Upper lobe of right lung (tissue), 1 donor: ENCODE data around the gene ANKRD12. TPM values are rescaled to one million over a fixed set of nuclear protein-coding genes. Genes with fewer than 3 reads are reported as not detected.

Source experiments
- ATAC-seq: fragments of 200-7000 bp; cut with Tn5 transposase; one replicate; pipeline ENCODE4 v1.9.1; 2020; ENCODE audit warnings: mild to moderate bottlenecking, moderate library complexity
- DNase-seq: peaks from one replicate; pipeline ENCODE4 v3.0.0-alpha.2; 2020
- H3K27ac ChIP-seq: fragments of 200-600 bp; one replicate; pipeline ENCODE4 v1.8.0; 2022
- H3K27me3 ChIP-seq: fragments of 200-600 bp; one replicate; pipeline ENCODE4 v1.8.0; 2022; ENCODE audit warnings: mild to moderate bottlenecking
- H3K36me3 ChIP-seq: fragments of 200-600 bp; one replicate; pipeline ENCODE4 v1.8.0; 2022
- H3K4me1 ChIP-seq: fragments of 200-600 bp; one replicate; pipeline ENCODE4 v1.8.0; 2022
- H3K4me3 ChIP-seq: fragments of 200-600 bp; one replicate; pipeline ENCODE4 v1.8.0; 2022; ENCODE audit warnings: mild to moderate bottlenecking
- H3K9me3 ChIP-seq: fragments of 200-600 bp; one replicate; pipeline ENCODE4 v1.8.0; 2022
- intact Hi-C: fragments of 100-400 bp; cut with DNase I; formaldehyde crosslinking; loops from one replicate; pipeline ENCODE4 v1.11.0; 2022
- total RNA-seq: library from RNA; stranded (reverse); fragmentation: NEBNext Ultra II Directional; extraction: Animal tissue kit (Norgen Biotek cat#: 25700); gene quantifications from one replicate; pipeline ENCODE4 v1.2.1, GENCODE V29; 2021
- TF ChIP-seq, protein P1 (sequence below): fragments of 200-600 bp; IDR thresholded peaks from one replicate; pipeline ENCODE4 v1.8.0; 2022; ENCODE audit warnings: antibody characterized with exemption
- donor health status: DM: no; HTN: yes; CAD: no; lungs with severe emphysema.

ANKRD12 gene
- total RNA-seq, 1 donor from 2014 or later, result 74.2 TPM

DNA sequence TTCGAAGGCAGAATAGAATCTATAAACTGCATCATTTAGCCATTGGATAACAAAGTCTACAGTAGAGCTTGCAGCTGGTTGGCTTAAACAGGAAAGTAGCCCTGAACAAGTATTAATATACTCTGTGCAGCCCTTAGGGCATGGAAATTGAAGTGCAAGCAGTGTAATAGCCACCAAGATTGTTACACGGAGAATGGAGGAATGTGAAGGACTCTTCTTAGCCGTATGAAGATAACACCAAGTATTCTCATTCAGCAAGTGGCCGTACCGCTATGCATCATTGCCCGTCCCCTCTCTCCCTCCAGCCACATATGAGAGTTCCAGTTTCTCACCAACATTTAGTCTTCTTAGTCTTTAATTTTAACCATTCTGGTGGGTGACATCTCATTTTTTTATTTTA, 40.5 kb downstream of the ANKRD12 start:
- TF ChIP-seq, protein P1, sequence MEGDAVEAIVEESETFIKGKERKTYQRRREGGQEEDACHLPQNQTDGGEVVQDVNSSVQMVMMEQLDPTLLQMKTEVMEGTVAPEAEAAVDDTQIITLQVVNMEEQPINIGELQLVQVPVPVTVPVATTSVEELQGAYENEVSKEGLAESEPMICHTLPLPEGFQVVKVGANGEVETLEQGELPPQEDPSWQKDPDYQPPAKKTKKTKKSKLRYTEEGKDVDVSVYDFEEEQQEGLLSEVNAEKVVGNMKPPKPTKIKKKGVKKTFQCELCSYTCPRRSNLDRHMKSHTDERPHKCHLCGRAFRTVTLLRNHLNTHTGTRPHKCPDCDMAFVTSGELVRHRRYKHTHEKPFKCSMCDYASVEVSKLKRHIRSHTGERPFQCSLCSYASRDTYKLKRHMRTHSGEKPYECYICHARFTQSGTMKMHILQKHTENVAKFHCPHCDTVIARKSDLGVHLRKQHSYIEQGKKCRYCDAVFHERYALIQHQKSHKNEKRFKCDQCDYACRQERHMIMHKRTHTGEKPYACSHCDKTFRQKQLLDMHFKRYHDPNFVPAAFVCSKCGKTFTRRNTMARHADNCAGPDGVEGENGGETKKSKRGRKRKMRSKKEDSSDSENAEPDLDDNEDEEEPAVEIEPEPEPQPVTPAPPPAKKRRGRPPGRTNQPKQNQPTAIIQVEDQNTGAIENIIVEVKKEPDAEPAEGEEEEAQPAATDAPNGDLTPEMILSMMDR, result no peak
- ATAC-seq (peak; percentile 89), DNase-seq (no peak)
- H3K4me3 ChIP-seq, result no peak overlapping the region
- peaks cover 42% of the 10 kb centered on the region for H3K4me1 ChIP-seq
- H3K9me3 ChIP-seq, result no peaks in the 10 kb centered on the region
- no peaks in the 10 kb centered on the region for H3K36me3 ChIP-seq
- no peak overlapping the region for H3K27ac ChIP-seq
- no peaks in the 10 kb centered on the region for H3K27me3 ChIP-seq
- intact Hi-C loops, result no loop called here

DNA sequence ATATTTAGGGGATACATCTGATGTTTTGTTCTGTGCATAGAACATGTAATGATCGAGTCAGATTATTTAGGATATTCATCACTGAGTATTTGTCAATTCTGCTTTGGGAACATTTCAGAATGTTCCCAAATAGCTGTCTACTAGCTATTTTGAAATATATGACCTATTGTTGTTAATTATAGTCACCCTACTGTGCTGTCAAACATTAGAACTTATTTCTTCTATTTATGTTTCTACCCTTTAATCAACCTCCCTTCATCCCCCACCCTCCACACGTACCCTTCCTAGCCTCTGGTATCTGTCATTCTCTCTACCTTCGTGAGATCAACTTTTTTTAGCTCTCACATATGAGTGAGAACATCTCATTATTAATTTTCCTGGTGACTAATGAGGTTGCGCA, 40.9 kb downstream of the ANKRD12 start:
- no peak for ATAC-seq
- Histone ChIP-seq H3K27me3 (no peaks in the 10 kb centered on the region), H3K9me3 (no peaks in the 10 kb centered on the region), H3K4me1 (peaks cover 38% of the 10 kb centered on the region), H3K4me3 (no peak overlapping the region), H3K27ac (no peak overlapping the region), H3K36me3 (peaks cover 3% of the 10 kb centered on the region)
- no peak for DNase-seq
- TF ChIP-seq, protein P1, result no peak
- intact Hi-C loops, result no loop called here

DNA sequence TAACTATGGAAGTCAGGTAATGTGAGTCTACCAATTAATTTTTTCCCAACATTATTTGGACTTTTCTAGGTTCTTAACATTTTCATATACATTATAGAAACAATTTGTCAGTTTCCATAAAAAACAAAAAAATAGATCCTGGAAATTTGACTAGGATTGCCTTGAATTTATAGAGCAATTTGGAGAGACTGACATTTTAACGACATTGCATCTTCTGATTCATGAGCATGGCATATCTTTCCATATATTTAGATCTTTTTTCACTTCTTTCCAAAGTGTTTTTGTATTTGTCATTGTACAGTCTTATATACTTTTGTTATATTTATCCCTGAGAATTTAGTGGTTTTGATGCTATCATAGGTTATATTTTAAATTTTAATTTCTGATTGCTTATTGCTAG, 42.0 kb downstream of the ANKRD12 start:
- TF ChIP-seq, protein P1, result no peak
- peaks cover 30% of the 10 kb centered on the region for H3K4me1 ChIP-seq
- H3K4me3 ChIP-seq, result no peak overlapping the region
- no peak for ATAC-seq
- no peaks in the 10 kb centered on the region for H3K9me3 ChIP-seq
- no peak overlapping the region for H3K27ac ChIP-seq
- no peak for DNase-seq
- intact Hi-C loops, result no loop called here
- H3K27me3 ChIP-seq, result no peaks in the 10 kb centered on the region
- peaks cover 7% of the 10 kb centered on the region for H3K36me3 ChIP-seq

DNA sequence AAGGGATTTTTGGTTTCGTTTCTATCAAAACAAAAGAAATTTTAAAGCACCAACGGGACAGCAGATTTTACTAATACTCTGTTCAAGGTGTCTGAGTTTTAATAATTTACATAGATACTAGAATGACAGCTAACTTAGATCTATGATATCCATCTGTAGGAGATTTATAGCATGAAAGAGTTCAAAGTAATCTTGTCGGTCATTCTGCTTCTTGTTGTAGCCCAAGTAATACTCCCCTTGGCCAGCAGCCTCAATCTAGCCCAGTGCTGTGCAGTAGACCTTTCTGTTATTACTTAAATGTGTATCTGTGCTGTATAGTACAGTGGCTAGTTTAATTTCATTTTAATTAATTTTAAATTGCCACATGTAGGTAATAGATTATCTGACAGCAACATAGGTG, 44.7 kb downstream of the ANKRD12 start:
- TF ChIP-seq, protein P1, result no peak
- H3K9me3 ChIP-seq, result no peaks in the 10 kb centered on the region
- no peak overlapping the region for H3K27ac ChIP-seq
- no peak overlapping the region for H3K4me3 ChIP-seq
- no peaks in the 10 kb centered on the region for H3K27me3 ChIP-seq
- H3K36me3 ChIP-seq, result peaks cover 7% of the 10 kb centered on the region
- H3K4me1 ChIP-seq, result peaks cover 32% of the 10 kb centered on the region
- intact Hi-C loops, result no loop called here
- ATAC-seq (no peak), DNase-seq (no peak)

DNA sequence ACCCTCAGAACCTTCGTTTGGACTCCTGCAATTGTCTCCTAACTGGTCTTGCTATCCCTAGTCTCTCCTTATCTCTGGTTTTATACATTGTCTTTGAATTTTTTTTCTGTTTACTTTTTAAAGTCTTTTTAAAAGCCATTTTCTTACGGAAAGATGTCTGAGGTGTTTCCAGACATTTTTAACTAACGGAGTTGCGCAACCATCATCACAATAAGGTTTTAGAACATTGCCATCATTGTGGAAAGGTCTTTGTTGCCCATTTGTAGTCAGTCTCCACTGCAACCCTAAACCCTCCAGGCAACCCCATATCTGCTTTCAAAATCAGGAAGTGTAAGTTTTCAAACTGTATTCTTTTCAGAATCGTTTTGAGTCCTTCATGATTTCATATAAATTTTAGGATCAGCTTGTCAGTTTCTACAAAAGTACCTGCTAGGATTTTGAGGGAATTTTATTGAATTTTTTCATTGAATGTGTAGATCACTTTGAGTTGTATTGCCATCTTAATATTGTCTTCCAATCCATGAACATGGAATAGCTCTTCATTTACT, 46.3 kb downstream of the ANKRD12 start:
- Histone ChIP-seq H3K4me1 (peaks cover 22% of the 10 kb centered on the region), H3K36me3 (peaks cover 7% of the 10 kb centered on the region), H3K4me3 (no peak overlapping the region), H3K9me3 (no peaks in the 10 kb centered on the region), H3K27ac (no peak overlapping the region), H3K27me3 (no peaks in the 10 kb centered on the region)
- DNase-seq (no peak), ATAC-seq (no peak)
- TF ChIP-seq, protein P1, result no peak
- intact Hi-C loops, result no loop called here
